NCI-H1694 (cell line): ENCODE results near the gene ZNF655.
A peak's percentile ranks its signal among the peaks of the same experiment; 100 is the strongest.
"Not testable (repeated sequence)": the region's sequence is repeated elsewhere in the genome, so short reads cannot be mapped to it uniquely, and the experiment has no call there.

ENCODE experiments used
- DNase-seq: peaks from one replicate; lab custom pipeline; 2025; lab: John Stamatoyannopoulos, UW

Gene ZNF655, protein sequence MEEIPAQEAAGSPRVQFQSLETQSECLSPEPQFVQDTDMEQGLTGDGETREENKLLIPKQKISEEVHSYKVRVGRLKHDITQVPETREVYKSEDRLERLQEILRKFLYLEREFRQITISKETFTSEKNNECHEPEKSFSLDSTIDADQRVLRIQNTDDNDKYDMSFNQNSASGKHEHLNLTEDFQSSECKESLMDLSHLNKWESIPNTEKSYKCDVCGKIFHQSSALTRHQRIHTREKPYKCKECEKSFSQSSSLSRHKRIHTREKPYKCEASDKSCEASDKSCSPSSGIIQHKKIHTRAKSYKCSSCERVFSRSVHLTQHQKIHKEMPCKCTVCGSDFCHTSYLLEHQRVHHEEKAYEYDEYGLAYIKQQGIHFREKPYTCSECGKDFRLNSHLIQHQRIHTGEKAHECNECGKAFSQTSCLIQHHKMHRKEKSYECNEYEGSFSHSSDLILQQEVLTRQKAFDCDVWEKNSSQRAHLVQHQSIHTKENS

DNA sequence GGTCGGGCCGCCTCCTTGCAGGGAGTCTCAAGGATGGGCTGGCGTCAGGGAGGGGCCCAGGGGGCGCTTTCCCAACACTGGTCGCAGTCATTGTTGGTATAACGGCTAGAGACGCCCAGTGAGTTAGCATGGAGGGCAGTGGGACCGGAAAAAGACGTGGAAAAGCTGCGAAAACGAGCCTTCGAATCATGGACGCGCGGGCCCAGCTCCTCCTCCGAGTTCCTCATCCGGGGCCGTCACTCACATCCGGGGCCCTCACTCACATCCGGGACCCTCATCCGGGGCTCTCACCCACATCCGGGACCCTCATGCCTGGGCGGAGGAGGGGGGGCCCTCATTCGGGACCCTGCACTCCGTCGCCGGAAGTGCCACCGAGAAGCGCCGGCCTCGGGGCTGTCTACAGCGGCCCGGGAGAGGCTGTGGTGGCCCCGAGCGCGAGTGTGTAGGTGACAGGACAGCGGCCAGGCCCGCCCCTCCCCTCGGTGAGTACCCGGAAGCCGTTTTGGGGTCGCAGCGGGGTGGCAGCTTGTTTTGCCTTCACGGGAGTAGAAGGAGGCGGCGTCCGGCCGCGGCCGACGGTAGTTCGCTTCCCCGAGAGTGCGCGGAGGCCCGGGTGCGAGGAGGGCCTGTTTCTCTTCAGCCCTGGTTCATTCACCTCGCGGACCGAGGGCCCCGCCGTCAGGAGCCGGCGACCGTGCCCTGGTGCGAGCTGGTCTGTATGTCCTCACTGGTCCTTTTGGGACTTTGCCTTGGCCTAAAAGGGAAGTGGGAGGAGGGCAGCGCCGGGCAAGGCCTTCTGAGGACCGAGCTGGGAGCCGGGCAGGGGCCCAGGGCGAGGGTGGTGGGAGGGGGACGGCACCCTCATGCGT, at the start of gene ZNF655:
Gene ZNF655, plus strand, starts transcription at position 337 of the 869 bp plus-strand sequence. CDS start 1,918 bp downstream, outside the sequence.
- peak; percentile 93 for DNase-seq

DNA sequence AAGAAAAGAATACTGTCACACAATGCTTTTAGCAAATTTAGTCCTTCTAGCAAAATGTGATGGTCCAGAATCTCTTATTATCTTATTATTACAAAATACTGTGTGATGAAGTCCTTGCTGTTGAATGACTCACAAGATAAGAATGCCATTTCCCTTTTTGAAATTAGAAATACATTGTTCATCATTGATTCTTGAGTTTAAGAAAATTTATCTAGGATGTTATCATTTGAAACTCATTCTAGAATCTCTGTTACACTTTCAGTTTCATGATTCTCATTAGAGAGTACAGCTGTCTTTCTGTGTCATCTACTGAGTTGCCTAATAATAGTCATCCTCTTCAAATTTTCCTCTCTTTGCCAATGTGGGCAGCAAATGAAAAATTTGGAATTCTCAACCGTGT, 44.4 kb upstream of the ZNF655 start:
- DNase-seq: no peak

- DNase-seq: no peak
Observed at GRCh38 chr7:99521399-99521798, 37.0 kb upstream of the ZNF655 start.

- DNase-seq: no peak
Observed at GRCh38 chr7:99525713-99526440, 32.6 kb upstream of the ZNF655 start.

- no peak for DNase-seq
Observed at GRCh38 chr7:99531354-99531765, 27.1 kb upstream of the ZNF655 start.

- DNase-seq: no peak
Observed at GRCh38 chr7:99535667-99536066, 22.8 kb upstream of the ZNF655 start.

- DNase-seq: no peak
Observed at GRCh38 chr7:99539213-99539811, 19.1 kb upstream of the ZNF655 start.

- no peak for DNase-seq
Observed at GRCh38 chr7:99540542-99540941, 17.9 kb upstream of the ZNF655 start.

DNA sequence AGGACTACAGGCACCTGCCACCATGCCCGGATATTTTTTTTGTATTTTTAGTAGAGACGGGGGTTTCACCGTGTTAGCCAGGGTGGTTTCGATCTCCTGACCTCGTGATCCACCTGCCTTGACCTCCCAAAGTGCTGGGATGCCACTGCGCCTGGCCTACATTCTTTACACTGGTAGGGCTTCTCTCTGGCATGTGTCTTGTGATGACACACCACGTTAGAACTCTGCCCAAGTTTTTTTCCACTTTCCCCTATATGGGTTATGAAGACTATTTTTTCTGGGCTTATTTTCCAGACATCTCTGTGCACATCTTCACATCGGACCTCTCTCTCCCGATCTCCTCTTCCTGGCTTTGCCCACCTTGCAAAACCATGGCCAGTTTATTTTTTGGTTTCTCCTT, 17.2 kb upstream of the ZNF655 start:
- no peak for DNase-seq

GRCh38 chr7:99543081-99543671, 15.3 kb upstream of the ZNF655 start:
- DNase-seq: no peak

DNA sequence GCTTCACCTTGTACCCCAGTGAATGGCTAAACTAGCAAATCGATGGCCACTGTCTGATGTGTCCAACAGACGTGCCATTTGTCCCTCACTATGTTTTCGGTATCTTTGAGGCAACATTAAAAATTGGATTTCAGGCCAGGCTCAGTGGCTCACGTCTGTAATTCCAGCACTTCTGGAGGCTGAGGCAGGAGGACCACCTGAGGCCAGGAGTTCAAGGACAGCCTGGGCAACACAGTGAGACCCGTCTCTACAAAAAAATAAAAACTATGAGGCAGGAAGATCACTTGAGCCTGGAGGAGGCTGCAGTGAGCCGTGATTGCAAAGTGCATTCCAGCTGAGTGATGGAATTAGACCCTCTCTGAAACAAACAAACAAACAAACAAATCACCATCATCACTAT, 14.5 kb upstream of the ZNF655 start:
- no peak for DNase-seq

DNA sequence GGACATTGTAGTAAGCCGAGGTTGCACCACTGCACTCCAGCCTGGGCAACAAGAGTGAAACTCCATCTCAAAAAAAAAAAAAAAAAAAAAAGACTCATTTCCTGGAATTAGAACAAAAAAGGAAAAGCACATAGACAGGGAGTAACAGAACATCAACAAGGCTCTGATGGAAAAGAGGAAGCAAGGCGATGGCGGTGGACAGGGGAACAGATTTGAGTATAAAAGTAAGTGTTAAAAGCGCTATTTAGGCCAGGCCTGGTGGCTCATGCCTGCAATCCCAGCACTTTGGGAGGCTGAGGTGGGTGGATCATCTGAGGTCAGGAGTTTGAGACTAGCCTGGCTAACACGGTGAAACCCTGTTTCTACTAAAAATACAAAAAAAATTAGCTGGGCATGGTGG, 13.1 kb upstream of the ZNF655 start:
- not testable (repeated sequence) for DNase-seq

DNA sequence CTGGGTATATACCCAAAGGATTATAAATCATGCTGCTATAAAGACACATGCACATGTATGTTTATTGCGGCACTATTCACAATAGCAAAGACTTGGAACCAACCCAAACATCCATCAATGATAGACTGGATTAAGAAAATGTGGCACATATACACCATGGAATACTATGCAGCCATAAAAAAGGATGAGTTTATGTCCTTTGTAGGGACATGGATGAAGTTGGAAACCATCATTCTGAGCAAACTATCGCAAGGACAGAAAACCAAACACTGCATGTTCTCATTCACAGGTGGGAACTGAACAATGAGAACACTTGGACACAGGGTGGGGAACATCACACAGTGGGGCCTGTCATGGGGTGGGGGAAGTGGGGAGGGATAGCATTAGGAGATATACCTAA, 8.9 kb upstream of the ZNF655 start:
- DNase-seq: not testable (repeated sequence)

DNA sequence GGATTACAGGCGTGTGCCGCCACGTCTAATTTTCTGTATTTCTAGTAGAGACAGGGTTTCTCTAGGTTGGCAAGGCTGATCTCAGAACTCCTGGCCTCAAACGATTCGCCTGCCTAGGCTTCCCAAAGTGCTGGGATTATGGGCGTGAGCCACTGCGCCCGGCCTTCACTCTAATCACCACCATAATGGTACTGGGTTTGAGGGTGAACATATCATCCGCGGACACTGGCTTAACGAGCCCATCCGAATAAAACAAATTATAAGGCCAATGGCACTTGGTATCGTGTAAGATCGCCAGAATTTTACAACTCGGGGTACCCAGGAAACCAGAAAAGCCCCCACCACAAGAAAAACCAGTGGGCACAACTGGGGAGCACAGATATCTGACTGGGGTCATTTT, 7.1 kb upstream of the ZNF655 start:
- DNase-seq: no peak

GRCh38 chr7:99551767-99552463, 6.5 kb upstream of the ZNF655 start, which contains the start of gene FAM200A:
Gene FAM200A (minus strand): TSS chr7:99552114. CDS start chr7:99548407, 3,707 bp downstream.
- DNase-seq: peak; percentile 89

GRCh38 chr7:99553039-99553438, 5.4 kb upstream of the ZNF655 start:
- no peak for DNase-seq

DNA sequence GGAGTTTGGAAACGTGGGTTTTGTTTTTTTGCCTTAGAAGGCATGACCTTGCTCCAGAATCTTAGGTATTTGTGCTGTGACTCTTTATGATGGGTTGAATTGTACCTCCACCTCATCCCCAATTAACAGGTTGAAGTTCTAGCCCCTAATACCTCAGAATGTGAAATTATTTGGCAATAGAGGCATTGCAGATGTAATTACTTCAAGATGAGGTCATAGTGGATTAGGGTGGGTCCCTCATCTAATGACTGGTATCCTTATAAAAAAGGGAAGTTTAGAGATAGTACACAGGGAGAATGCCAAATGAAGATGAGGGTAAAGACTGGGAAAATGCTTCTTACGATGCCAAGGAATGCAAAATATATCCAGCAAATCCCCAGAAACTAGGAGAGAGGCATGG, 3.5 kb upstream of the ZNF655 start:
- no peak for DNase-seq

- DNase-seq: no peak
Observed at GRCh38 chr7:99557196-99557607, 1.2 kb upstream of the ZNF655 start.

GRCh38 chr7:99557940-99558305, 519 bp upstream of the ZNF655 start:
- no peak for DNase-seq

DNA sequence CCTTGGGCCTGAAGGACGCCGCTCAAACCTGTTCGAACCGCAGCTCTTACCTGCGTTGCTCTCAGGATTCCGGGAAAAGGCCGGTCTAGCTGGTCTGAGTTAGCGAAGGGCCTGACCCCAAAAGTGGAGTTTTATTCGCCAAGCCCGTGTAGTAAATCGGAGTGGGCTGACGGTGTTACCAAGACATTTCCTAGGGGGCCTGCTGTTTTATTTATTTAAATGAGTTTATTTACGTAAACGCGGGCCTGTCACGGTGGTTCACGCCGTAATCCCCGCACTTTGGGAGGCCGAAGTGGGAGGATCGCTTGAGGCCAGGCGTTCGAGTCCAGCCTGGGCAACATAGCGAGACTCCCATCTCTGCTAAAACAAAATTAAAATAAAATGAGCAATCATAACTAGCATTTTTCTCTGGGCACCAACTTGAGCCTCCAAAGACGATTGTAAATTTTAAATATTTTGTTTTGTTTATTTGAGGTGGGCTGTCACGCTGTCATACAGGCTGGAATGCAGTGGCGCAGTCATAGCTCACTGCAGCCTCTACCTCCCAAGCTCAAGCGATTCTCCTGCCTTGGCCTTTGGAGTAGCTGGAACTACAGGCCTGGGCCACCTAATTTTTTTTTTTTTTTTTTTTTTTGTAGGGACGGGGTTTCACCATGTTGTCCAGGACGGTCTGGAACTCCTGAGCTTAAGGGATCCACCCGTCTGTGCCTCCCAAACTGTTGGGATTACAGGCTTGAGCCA, 903 bp downstream of the ZNF655 start:
- no peak for DNase-seq
